Superior temporal gyrus (tissue), 1 donor: ENCODE data around the gene KCNK3.

Experiments used
- DNase-seq: peaks from one replicate; pipeline ENCODE4 v3.0.0-alpha.2; 2016; ENCODE audit errors: extremely low spot score

The KCNK3 gene

GRCh38 chr2:26780203-26780760 lies 87.8 kb downstream of the KCNK3 start:
- no peak for DNase-seq
